Measurements from ENCODE around the gene THOC6. TPM values are rescaled to one million over a fixed set of nuclear protein-coding genes. Genes with fewer than 3 reads are reported as not detected.

Gene THOC6
- total RNA-seq, 1 donor from 2014 or later: 16.6 TPM

DNA sequence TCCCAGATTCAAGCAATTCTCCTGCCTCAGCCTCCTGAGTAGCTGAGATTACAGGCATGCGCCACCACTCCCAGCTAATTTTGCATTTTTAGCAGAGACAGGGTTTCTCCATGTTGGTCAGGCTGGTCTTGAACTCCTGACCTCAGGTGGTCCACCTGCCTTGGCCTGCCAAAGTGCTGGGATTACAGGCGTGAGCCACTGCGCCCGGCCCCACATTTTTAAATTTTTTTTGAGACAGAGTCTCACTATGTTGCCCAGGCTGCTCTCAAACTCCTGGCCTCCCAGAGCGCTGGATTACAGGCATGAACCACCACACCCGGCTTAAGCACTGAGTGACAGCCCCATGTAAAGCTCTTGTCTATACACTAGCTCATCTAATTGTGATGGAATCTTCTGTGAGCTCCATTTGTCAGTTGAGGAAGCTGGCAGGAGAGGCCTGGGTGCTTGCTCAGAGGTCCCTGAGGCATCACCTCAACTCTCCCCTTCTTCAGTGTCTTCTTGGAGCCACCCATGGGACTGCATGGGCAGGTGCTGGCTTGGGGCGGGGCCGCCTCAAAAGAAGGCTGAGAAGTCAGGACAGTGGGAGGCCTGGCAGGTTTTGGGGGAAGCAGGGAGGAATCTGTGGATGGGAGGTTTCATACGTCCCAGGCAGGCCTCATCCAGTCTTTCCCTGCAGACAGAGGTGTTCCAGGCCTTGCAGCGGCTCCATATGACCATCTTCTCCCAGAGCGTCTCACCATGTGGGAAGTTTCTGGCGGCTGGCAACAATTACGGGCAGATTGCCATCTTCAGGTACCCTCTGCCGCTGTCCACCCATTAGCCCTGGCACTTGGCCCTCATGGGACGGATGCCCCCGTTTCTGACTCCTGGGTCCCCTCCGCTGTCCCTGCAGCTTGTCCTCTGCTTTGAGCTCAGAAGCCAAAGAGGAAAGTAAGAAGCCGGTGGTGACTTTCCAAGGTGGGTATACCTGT, 1.5 kb downstream of the THOC6 start:
- Mint-ChIP-seq H3K36me3 (peaks cover 9% of the 10 kb centered on the region), H3K27me3 (ENCODE audit: insufficient read depth, low read depth) (peaks cover 22% of the 10 kb centered on the region), H3K27ac (no peak overlapping the region), H3K4me1 (peaks cover 42% of the 10 kb centered on the region), H3K9me3 (no peaks in the 10 kb centered on the region), H3K4me3 (peak overlapping the region; percentile 58)
- no peak overlapping the region for H3K4me3 ChIP-seq
- H4K20me1 ChIP-seq (ENCODE audit: low read depth): peaks cover 58% of the 10 kb centered on the region
- no peak overlapping the region for H3K9ac ChIP-seq
- no peak for TF ChIP-seq EZH2phosphoT487 (IDR thresholded peaks at IDR 0.05)
- no peak for TF ChIP-seq CTCF (IDR thresholded peaks at IDR 0.05)
- TF ChIP-seq EZH2 (IDR thresholded peaks at IDR 0.05): no peak
- H3K9me3 ChIP-seq (ENCODE audit: low read depth): no peaks in the 10 kb centered on the region
- no peak for DNase-seq (ENCODE audit: low spot score)
- H3K27me3 ChIP-seq: peaks cover 19% of the 10 kb centered on the region
- H3K36me3 ChIP-seq: no peaks in the 10 kb centered on the region
- H3K79me2 ChIP-seq (ENCODE audit: low read depth): peaks cover 10% of the 10 kb centered on the region
- no peak overlapping the region for H3K27ac ChIP-seq
- H2AFZ ChIP-seq (replicated peaks): no peak overlapping the region
- no peak overlapping the region for H3K4me2 ChIP-seq
- peaks cover 19% of the 10 kb centered on the region for H3K4me1 ChIP-seq
- H3F3A ChIP-seq (ENCODE audit: low read depth): peaks cover 41% of the 10 kb centered on the region

DNA sequence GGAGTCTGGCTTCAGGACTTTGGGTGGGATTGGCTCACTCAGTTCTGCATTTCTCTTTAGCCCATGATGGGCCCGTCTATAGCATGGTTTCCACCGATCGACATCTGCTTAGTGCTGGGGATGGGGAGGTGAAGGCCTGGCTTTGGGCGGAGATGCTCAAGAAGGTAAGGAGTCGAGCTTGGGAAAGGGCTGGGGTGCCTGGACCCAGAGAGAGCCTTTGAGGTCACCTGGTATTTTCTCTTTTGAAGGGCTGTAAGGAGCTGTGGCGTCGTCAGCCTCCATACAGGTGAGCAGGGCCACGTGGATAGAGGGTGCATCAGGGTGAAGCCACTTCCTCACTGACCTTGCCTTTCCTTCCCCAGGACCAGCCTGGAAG, 2.2 kb downstream of the THOC6 start:
- Mint-ChIP-seq H3K27ac (no peak overlapping the region), H3K27me3 (ENCODE audit: insufficient read depth, low read depth) (peaks cover 22% of the 10 kb centered on the region), H3K9me3 (no peaks in the 10 kb centered on the region), H3K4me3 (peak overlapping the region; percentile 38), H3K36me3 (peaks cover 9% of the 10 kb centered on the region), H3K4me1 (peaks cover 39% of the 10 kb centered on the region)
- peaks cover 10% of the 10 kb centered on the region for H3K79me2 ChIP-seq (ENCODE audit: low read depth)
- no peak for DNase-seq (ENCODE audit: low spot score)
- no peak for TF ChIP-seq EZH2phosphoT487 (IDR thresholded peaks at IDR 0.05)
- TF ChIP-seq CTCF (IDR thresholded peaks at IDR 0.05): no peak
- no peak for TF ChIP-seq EZH2 (IDR thresholded peaks at IDR 0.05)
- no peak overlapping the region for H2AFZ ChIP-seq (replicated peaks)
- H3K9me3 ChIP-seq (ENCODE audit: low read depth): no peaks in the 10 kb centered on the region
- peaks cover 19% of the 10 kb centered on the region for H3K4me1 ChIP-seq
- H3K4me2 ChIP-seq: no peak overlapping the region
- H3K27me3 ChIP-seq: peaks cover 12% of the 10 kb centered on the region
- H3K36me3 ChIP-seq: no peaks in the 10 kb centered on the region
- no peak overlapping the region for H3K27ac ChIP-seq
- peaks cover 53% of the 10 kb centered on the region for H4K20me1 ChIP-seq (ENCODE audit: low read depth)
- no peak overlapping the region for H3K9ac ChIP-seq
- H3F3A ChIP-seq (ENCODE audit: low read depth): peaks cover 34% of the 10 kb centered on the region
- no peak overlapping the region for H3K4me3 ChIP-seq

GRCh38 chr16:3026609-3027488, 3.0 kb downstream of the THOC6 start:
- H3K9me3 ChIP-seq (ENCODE audit: low read depth): no peaks in the 10 kb centered on the region
- peaks cover 23% of the 10 kb centered on the region for H3K4me1 ChIP-seq
- Mint-ChIP-seq H3K9me3 (no peaks in the 10 kb centered on the region), H3K4me1 (peaks cover 34% of the 10 kb centered on the region), H3K27me3 (ENCODE audit: insufficient read depth, low read depth) (peaks cover 20% of the 10 kb centered on the region), H3K36me3 (peaks cover 9% of the 10 kb centered on the region), H3K4me3 (peak overlapping the region; percentile 8), H3K27ac (no peak overlapping the region)
- H4K20me1 ChIP-seq (ENCODE audit: low read depth): peaks cover 51% of the 10 kb centered on the region
- no peaks in the 10 kb centered on the region for H3K36me3 ChIP-seq
- H3K27me3 ChIP-seq: peaks cover 11% of the 10 kb centered on the region
- H3K79me2 ChIP-seq (ENCODE audit: low read depth): peaks cover 10% of the 10 kb centered on the region
- no peak overlapping the region for H3K4me2 ChIP-seq
- peaks cover 30% of the 10 kb centered on the region for H3F3A ChIP-seq (ENCODE audit: low read depth)
- TF ChIP-seq EZH2 (IDR thresholded peaks at IDR 0.05) (no peak), CTCF (IDR thresholded peaks at IDR 0.05) (no peak), EZH2phosphoT487 (IDR thresholded peaks at IDR 0.05) (no peak)
- no peak overlapping the region for H2AFZ ChIP-seq (replicated peaks)
- no peak for DNase-seq (ENCODE audit: low spot score)
- no peak overlapping the region for H3K4me3 ChIP-seq
- no peak overlapping the region for H3K27ac ChIP-seq
- H3K9ac ChIP-seq: no peak overlapping the region

Data from neural progenitor cell (in vitro differentiated cells).